GM18520 (cell line): Measurements from ENCODE around the gene SIRT3.
A peak's percentile ranks its signal among the peaks of the same experiment; 100 is the strongest.

Experiments
- ATAC-seq: cut with Tn5 transposase; IDR thresholded peaks from one replicate; pipeline ENCODE4 v1.9.1; 2021; ENCODE audit not compliant: unreplicated experiment

SIRT3 gene

GRCh38 chr11:235997-236773 lies at the start of gene SIRT3:
Gene SIRT3, minus strand, starts transcription at chr11:236342. Its CDS starts 14 bp downstream, at chr11:236328.
- peak; percentile 62 for ATAC-seq

GRCh38 chr11:285894-286220 lies 49.7 kb upstream of the SIRT3 start:
- no peak for ATAC-seq

GRCh38 chr11:285021-285893 lies 49.1 kb upstream of the SIRT3 start:
- ATAC-seq = no peak

GRCh38 chr11:284105-285020 lies 48.2 kb upstream of the SIRT3 start:
- no peak for ATAC-seq

- ATAC-seq = no peak
Measured at GRCh38 chr11:283405-284104, 47.4 kb upstream of the SIRT3 start.

GRCh38 chr11:282630-283360 lies 46.7 kb upstream of the SIRT3 start:
- no peak for ATAC-seq

- ATAC-seq = no peak
Measured at GRCh38 chr11:282171-282570, 46.0 kb upstream of the SIRT3 start.

GRCh38 chr11:281486-282161 lies 45.5 kb upstream of the SIRT3 start:
- no peak for ATAC-seq

- no peak for ATAC-seq
Measured at GRCh38 chr11:280706-281485, 44.8 kb upstream of the SIRT3 start.

GRCh38 chr11:279966-280705 lies 44.0 kb upstream of the SIRT3 start:
- no peak for ATAC-seq

- ATAC-seq = no peak
Measured at GRCh38 chr11:279040-279965, 43.2 kb upstream of the SIRT3 start.

GRCh38 chr11:278001-278951 lies 42.1 kb upstream of the SIRT3 start, which contains the start of gene NLRP6:
Gene NLRP6, plus strand, starts transcription at chr11:278407. Its CDS starts 163 bp downstream, at chr11:278570.
- ATAC-seq = no peak

GRCh38 chr11:276219-276618 lies 40.1 kb upstream of the SIRT3 start:
- ATAC-seq = no peak

GRCh38 chr11:272931-273198 lies 36.7 kb upstream of the SIRT3 start:
- no peak for ATAC-seq

GRCh38 chr11:272195-272930 lies 36.2 kb upstream of the SIRT3 start:
- no peak for ATAC-seq
